K562 (cell line): ENCODE data around the gene MATN1.

Experiments used
- CTCF ChIP-seq, 3 experiments: IDR thresholded peaks in 2 of 3; conservative IDR thresholded peaks in 1 of 3; 2 replicates each; pipeline ENCODE4 v1.5.1; 2011 to 2012; ENCODE audit warnings: low read length in 3 of 3, mild to moderate bottlenecking in 3 of 3, control low read depth in 2 of 3, improper control_type of control experiment in 1 of 3, inconsistent platforms in 1 of 3, low read depth in 1 of 3, mixed read lengths in 1 of 3, moderate library complexity in 1 of 3; ENCODE audit not compliant: insufficient read depth in 2 of 3
- LEF1 ChIP-seq: fragments of 450-650 bp; IDR thresholded peaks from 2 replicates; pipeline ENCODE4 v1.6.1; 2016; ENCODE audit warnings: mild to moderate bottlenecking
- NCOR1 ChIP-seq: fragments of 450-650 bp; IDR thresholded peaks from 2 replicates; pipeline ENCODE4 v1.6.1; 2016; ENCODE audit warnings: mild to moderate bottlenecking, moderate library complexity
- NR0B1 ChIP-seq: fragments of 450-650 bp; IDR thresholded peaks from one replicate; pipeline ENCODE4 v1.6.1; 2018; ENCODE audit warnings: mild to moderate bottlenecking, moderate library complexity; ENCODE audit not compliant: partially characterized antibody
- SIN3A ChIP-seq, 2 experiments: fragments of 150-350 bp in 1 of 2; IDR thresholded peaks; 2 replicates each; pipeline ENCODE4 v1.6.1; 2011 to 2016; ENCODE audit warnings: borderline replicate concordance in 2 of 2, low read depth in 2 of 2, low read length in 2 of 2, mild to moderate bottlenecking in 2 of 2, moderate library complexity in 2 of 2; ENCODE audit not compliant: control insufficient read depth in 1 of 2
- ZFP36 ChIP-seq: fragments of 150-350 bp; IDR thresholded peaks from 2 replicates; pipeline ENCODE4 v1.6.1; 2018; ENCODE audit warnings: low read length, low read depth; ENCODE audit not compliant: partially characterized antibody

- TF ChIP-seq LEF1 (no peak), ZFP36 (no peak), NR0B1 (no peak), NCOR1 (no peak), SIN3A (IDR thresholded peaks at IDR 0.05; ENCODE audit: borderline replicate concordance in 2 of 2, control insufficient read depth in 1 of 2, low read depth in 2 of 2, low read length in 2 of 2) (no peak), CTCF (IDR thresholded peaks at IDR 0.05 in 2 of 3, conservative IDR thresholded peaks at IDR 0.05 in 1 of 3; ENCODE audit: insufficient read depth in 2 of 3, low read depth in 1 of 3, low read length in 3 of 3) (no peak)
Observed at GRCh38 chr1:30733493-30733892, 10.1 kb upstream of the MATN1 start.
